ENCODE results near the gene SLC38A7. TPM values are rescaled to one million over a fixed set of nuclear protein-coding genes. Genes with fewer than 3 reads are reported as not detected.

SLC38A7 gene
- total RNA-seq, 1 experiment from 2014 or later: 20.2 TPM

DNA sequence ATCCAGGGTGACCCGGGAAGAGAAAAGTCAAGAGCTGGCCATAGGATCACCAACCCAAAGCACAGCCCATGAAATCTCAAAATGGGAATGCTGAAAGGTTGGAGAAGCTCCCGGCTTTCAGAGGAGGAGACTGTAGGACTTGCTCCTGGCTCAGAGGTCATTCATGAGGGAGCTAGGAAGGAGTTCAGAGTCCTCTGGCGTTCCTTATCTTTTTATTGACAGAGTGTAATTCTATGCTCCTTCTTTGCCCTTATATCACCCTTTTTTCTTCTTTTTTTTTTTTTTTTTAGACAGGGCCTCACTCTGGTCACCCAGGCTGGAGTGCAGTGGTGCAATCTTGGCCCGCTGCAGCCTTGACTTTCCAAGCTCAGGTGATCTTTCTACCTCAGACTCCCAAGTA is 27.7 kb downstream of the SLC38A7 start:
- Histone ChIP-seq H3K27ac (ENCODE audit: low read length) (no peak overlapping the region), H3K4me3 (ENCODE audit: low read depth in 2 of 2, low read length in 2 of 2) (no peak overlapping the region), H3K9me3 (ENCODE audit: control insufficient read depth, insufficient read depth, low read depth, low read length) (no peaks in the 10 kb centered on the region), H3K36me3 (ENCODE audit: control insufficient read depth, insufficient read depth, low read length) (no peaks in the 10 kb centered on the region), H3K4me1 (ENCODE audit: control insufficient read depth, insufficient read depth, low read length) (no peaks in the 10 kb centered on the region), H3K27me3 (ENCODE audit: control insufficient read depth, insufficient read depth, low read length) (no peaks in the 10 kb centered on the region)
- DNase-seq (ENCODE audit: low read depth, low spot score): no peak
- POLR2A ChIA-PET: no interaction called here
- no TSS peak for BruUV-seq (replicated peaks)
- TF ChIP-seq, protein P1, sequence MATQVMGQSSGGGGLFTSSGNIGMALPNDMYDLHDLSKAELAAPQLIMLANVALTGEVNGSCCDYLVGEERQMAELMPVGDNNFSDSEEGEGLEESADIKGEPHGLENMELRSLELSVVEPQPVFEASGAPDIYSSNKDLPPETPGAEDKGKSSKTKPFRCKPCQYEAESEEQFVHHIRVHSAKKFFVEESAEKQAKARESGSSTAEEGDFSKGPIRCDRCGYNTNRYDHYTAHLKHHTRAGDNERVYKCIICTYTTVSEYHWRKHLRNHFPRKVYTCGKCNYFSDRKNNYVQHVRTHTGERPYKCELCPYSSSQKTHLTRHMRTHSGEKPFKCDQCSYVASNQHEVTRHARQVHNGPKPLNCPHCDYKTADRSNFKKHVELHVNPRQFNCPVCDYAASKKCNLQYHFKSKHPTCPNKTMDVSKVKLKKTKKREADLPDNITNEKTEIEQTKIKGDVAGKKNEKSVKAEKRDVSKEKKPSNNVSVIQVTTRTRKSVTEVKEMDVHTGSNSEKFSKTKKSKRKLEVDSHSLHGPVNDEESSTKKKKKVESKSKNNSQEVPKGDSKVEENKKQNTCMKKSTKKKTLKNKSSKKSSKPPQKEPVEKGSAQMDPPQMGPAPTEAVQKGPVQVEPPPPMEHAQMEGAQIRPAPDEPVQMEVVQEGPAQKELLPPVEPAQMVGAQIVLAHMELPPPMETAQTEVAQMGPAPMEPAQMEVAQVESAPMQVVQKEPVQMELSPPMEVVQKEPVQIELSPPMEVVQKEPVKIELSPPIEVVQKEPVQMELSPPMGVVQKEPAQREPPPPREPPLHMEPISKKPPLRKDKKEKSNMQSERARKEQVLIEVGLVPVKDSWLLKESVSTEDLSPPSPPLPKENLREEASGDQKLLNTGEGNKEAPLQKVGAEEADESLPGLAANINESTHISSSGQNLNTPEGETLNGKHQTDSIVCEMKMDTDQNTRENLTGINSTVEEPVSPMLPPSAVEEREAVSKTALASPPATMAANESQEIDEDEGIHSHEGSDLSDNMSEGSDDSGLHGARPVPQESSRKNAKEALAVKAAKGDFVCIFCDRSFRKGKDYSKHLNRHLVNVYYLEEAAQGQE (IDR thresholded peaks at IDR 0.05; ENCODE audit: insufficient read depth in 1 of 2, low read depth in 2 of 2, low read length in 1 of 2): no peak
- TF ChIP-seq TCF7L2 (IDR thresholded peaks at IDR 0.05; ENCODE audit: low read depth, low read length) (no peak), POLR2AphosphoS5 (IDR thresholded peaks at IDR 0.05; ENCODE audit: low read depth, low read length) (no peak), SIN3A (IDR thresholded peaks at IDR 0.05; ENCODE audit: borderline replicate concordance, insufficient read depth, low read depth, low read length) (no peak)
- no peak for ATAC-seq
- CTCF ChIA-PET: no interaction called here
- in situ Hi-C loops (cut with HindIII; ENCODE audit: low pct_unique_long_range_greater_than_20kb, low sequenced_read_pairs) (no loop called here), intact Hi-C loops (cut with micrococcal nuclease; ENCODE audit: unreplicated experiment) (no loop called here)

- intact Hi-C loops (cut with micrococcal nuclease; ENCODE audit: unreplicated experiment): no loop called here
These were observed 29.4 kb downstream of the SLC38A7 start for GRCh38 chr16:58655215-58655596.

More at GRCh38 chr16:58655215-58655596, 29.4 kb downstream of the SLC38A7 start:
- ChIA-PET POLR2A (no interaction called here), CTCF (no interaction called here)
- no peak for DNase-seq (ENCODE audit: low read depth, low spot score)
- Histone ChIP-seq H3K4me1 (ENCODE audit: control insufficient read depth, insufficient read depth, low read length) (no peaks in the 10 kb centered on the region), H3K27me3 (ENCODE audit: control insufficient read depth, insufficient read depth, low read length) (no peaks in the 10 kb centered on the region), H3K9me3 (ENCODE audit: control insufficient read depth, insufficient read depth, low read depth, low read length) (no peaks in the 10 kb centered on the region), H3K27ac (ENCODE audit: low read length) (no peak overlapping the region), H3K4me3 (ENCODE audit: low read depth in 2 of 2, low read length in 2 of 2) (no peak overlapping the region), H3K36me3 (ENCODE audit: control insufficient read depth, insufficient read depth, low read length) (no peaks in the 10 kb centered on the region)
- BruUV-seq (replicated peaks): no TSS peak
- in situ Hi-C loops (cut with HindIII; ENCODE audit: low pct_unique_long_range_greater_than_20kb, low sequenced_read_pairs): no loop called here
- ATAC-seq: no peak
- TF ChIP-seq, protein P1 (IDR thresholded peaks at IDR 0.05; ENCODE audit: insufficient read depth in 1 of 2, low read depth in 2 of 2, low read length in 1 of 2): no peak
- TF ChIP-seq CTCF (IDR thresholded peaks at IDR 0.05): no peak
- TF ChIP-seq TCF7L2 (IDR thresholded peaks at IDR 0.05; ENCODE audit: low read depth, low read length): no peak
- TF ChIP-seq SIN3A (IDR thresholded peaks at IDR 0.05; ENCODE audit: borderline replicate concordance, insufficient read depth, low read depth, low read length): no peak
- no peak for TF ChIP-seq POLR2AphosphoS5 (IDR thresholded peaks at IDR 0.05; ENCODE audit: low read depth, low read length)

Measured in Panc1 (cell line).